HEK293 (cell line): ENCODE data around the gene SLC17A9.

Source experiments
- CTCF ChIP-seq: fragments of 450-650 bp; formaldehyde crosslinking; IDR thresholded peaks from 2 replicates; pipeline ENCODE4 v1.5.1; 2016; ENCODE audit warnings: missing biosample characterization, missing genetic modification characterization
- GLIS2 ChIP-seq: fragments of 450-650 bp; formaldehyde crosslinking; IDR thresholded peaks from 2 replicates; pipeline ENCODE4 v1.5.1; 2016; ENCODE audit warnings: missing biosample characterization, missing genetic modification characterization
- IKZF3 ChIP-seq: fragments of 450-650 bp; IDR thresholded peaks from 2 replicates; pipeline ENCODE4 v1.5.0; 2018; ENCODE audit warnings: missing biosample characterization, mild to moderate bottlenecking, missing genetic modification characterization, moderate library complexity
- KLF17 ChIP-seq: fragments of 450-650 bp; formaldehyde crosslinking; IDR thresholded peaks from 2 replicates; pipeline ENCODE4 v1.5.1; 2016; ENCODE audit warnings: missing biosample characterization, missing genetic modification characterization
- OVOL3 ChIP-seq: fragments of 450-650 bp; formaldehyde crosslinking; IDR thresholded peaks from 2 replicates; pipeline ENCODE4 v1.5.1; 2016; ENCODE audit warnings: missing biosample characterization, missing genetic modification characterization
- REST ChIP-seq: fragments of 450-650 bp; formaldehyde crosslinking; IDR thresholded peaks from 2 replicates; pipeline ENCODE4 v1.5.1; 2016; ENCODE audit warnings: missing biosample characterization, missing genetic modification characterization
- SP2 ChIP-seq: fragments of 450-650 bp; formaldehyde crosslinking; IDR thresholded peaks from 2 replicates; pipeline ENCODE4 v1.5.1; 2016; ENCODE audit warnings: missing biosample characterization, missing genetic modification characterization
- ZNF146 ChIP-seq: fragments of 450-650 bp; formaldehyde crosslinking; IDR thresholded peaks from 2 replicates; pipeline ENCODE4 v1.5.1; 2016; ENCODE audit warnings: missing biosample characterization, missing genetic modification characterization
- ZNF24 ChIP-seq: fragments of 450-650 bp; formaldehyde crosslinking; IDR thresholded peaks from 2 replicates; pipeline ENCODE4 v1.5.1; 2016; ENCODE audit warnings: missing biosample characterization, missing genetic modification characterization
- ZNF274 ChIP-seq, 2 experiments: fragments of 200-500 bp in 1 of 2; fragments of 450-650 bp in 1 of 2; sonication (Bioruptor generic) in 1 of 2; formaldehyde crosslinking in 1 of 2; IDR thresholded peaks; 2 replicates each; pipeline versions ENCODE4 v1.5.1 to v1.6.1; 2014 to 2016; ENCODE audit warnings: borderline replicate concordance in 1 of 2, inconsistent platforms in 1 of 2, low read length in 1 of 2, missing biosample characterization in 1 of 2, missing genetic modification characterization in 1 of 2
- ZNF302 ChIP-seq: fragments of 450-650 bp; formaldehyde crosslinking; IDR thresholded peaks from 2 replicates; pipeline ENCODE4 v1.5.1; 2016; ENCODE audit warnings: missing biosample characterization, missing genetic modification characterization, low read depth
- ZNF513 ChIP-seq: fragments of 450-650 bp; IDR thresholded peaks from 2 replicates; pipeline ENCODE4 v1.5.1; 2018; ENCODE audit warnings: missing biosample characterization, missing genetic modification characterization
- ZSCAN5A ChIP-seq: fragments of 450-650 bp; formaldehyde crosslinking; IDR thresholded peaks from 2 replicates; pipeline ENCODE4 v1.5.1; 2016; ENCODE audit warnings: missing biosample characterization, missing genetic modification characterization

GRCh38 chr20:62982124-62983075 lies 29.9 kb downstream of the SLC17A9 start:
- TF ChIP-seq ZNF274 (IDR thresholded peaks at IDR 0.05; ENCODE audit: low read length) (no peak), ZNF274 (tag by site-specific recombination; IDR thresholded peaks at IDR 0.05; ENCODE audit: borderline replicate concordance) (no peak), IKZF3 (no peak), CTCF (tag by site-specific recombination) (no peak), REST (no peak), SP2 (tag by site-specific recombination) (no peak), KLF17 (tag by site-specific recombination) (no peak), ZNF302 (no peak), GLIS2 (no peak), ZNF24 (tag by site-specific recombination) (no peak), OVOL3 (tag by site-specific recombination) (no peak), ZNF513 (no peak), ZSCAN5A (tag by site-specific recombination) (no peak), ZNF146 (tag by site-specific recombination) (no peak)
